ENCODE data around the gene DAPK2.

DNA sequence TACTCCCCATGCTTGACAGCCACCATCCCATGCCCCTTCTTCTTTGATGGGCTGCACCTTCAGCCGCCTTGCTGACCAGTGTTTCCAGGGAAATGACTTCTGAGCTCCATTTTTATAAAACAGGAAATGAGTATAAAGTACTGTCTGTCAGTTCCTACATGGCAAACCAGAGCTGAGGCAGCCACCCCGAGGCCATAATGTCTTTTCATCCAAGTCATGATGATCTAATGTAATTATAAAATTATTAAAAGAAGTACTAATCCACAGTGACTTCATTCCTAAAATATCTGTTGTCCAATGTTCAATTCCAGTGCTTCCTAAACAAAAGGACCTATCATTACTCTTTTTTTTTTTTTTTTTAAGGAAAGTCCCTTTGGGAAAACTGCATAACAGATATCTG is 137.3 kb downstream of the DAPK2 start:
- TF ChIP-seq, protein P1, sequence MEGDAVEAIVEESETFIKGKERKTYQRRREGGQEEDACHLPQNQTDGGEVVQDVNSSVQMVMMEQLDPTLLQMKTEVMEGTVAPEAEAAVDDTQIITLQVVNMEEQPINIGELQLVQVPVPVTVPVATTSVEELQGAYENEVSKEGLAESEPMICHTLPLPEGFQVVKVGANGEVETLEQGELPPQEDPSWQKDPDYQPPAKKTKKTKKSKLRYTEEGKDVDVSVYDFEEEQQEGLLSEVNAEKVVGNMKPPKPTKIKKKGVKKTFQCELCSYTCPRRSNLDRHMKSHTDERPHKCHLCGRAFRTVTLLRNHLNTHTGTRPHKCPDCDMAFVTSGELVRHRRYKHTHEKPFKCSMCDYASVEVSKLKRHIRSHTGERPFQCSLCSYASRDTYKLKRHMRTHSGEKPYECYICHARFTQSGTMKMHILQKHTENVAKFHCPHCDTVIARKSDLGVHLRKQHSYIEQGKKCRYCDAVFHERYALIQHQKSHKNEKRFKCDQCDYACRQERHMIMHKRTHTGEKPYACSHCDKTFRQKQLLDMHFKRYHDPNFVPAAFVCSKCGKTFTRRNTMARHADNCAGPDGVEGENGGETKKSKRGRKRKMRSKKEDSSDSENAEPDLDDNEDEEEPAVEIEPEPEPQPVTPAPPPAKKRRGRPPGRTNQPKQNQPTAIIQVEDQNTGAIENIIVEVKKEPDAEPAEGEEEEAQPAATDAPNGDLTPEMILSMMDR (IDR thresholded peaks at IDR 0.05), result no peak
- TF ChIP-seq CREM (CRISPR knock-in tag; IDR thresholded peaks at IDR 0.05), result no peak

Measured in WTC11 (cell line).